Spleen (tissue), 11 donors: ENCODE data around the gene FAM83G. TPM values are rescaled to one million over a fixed set of nuclear protein-coding genes. Genes with fewer than 3 reads are reported as not detected.

Source experiments
- DNase-seq: peaks from one replicate; pipeline ENCODE4 v3.0.0-alpha.2; 2020
- H3K27ac ChIP-seq, 8 donors: fragments of 200-600 bp; sonication (generic) in 7 of 8; 1 replicate in 4 of 8; 2 replicates in 4 of 8; pipeline versions ENCODE4 v1.5.0 to v1.8.0; 2016 to 2021; ENCODE audit warnings: inconsistent platforms in 4 of 8, mild to moderate bottlenecking in 4 of 8, moderate library complexity in 1 of 8
- H3K27me3 ChIP-seq, 7 donors: fragments of 200-600 bp; sonication (generic) in 6 of 7; replicated peaks in 1 of 7; 1 replicate in 4 of 7; 2 replicates in 3 of 7; pipeline versions ENCODE4 v1.5.0 to v1.8.0; 2016 to 2021; ENCODE audit warnings: inconsistent platforms in 3 of 7, mild to moderate bottlenecking in 1 of 7
- H3K36me3 ChIP-seq, 6 donors: fragments of 200-600 bp; sonication (generic) in 5 of 6; 1 replicate in 4 of 6; 2 replicates in 2 of 6; pipeline versions ENCODE4 v1.5.0 to v1.8.0; 2016 to 2021; ENCODE audit warnings: inconsistent platforms in 2 of 6
- H3K4me1 ChIP-seq, 6 donors: fragments of 200-600 bp; sonication (generic) in 5 of 6; 1 replicate in 3 of 6; 2 replicates in 3 of 6; pipeline versions ENCODE4 v1.5.0 to v1.8.0; 2016 to 2021; ENCODE audit warnings: inconsistent platforms in 3 of 6
- H3K4me3 ChIP-seq, 8 donors: fragments of 200-600 bp; sonication (generic) in 7 of 8; 1 replicate in 4 of 8; 2 replicates in 4 of 8; pipeline versions ENCODE4 v1.5.0 to v1.8.0; 2016 to 2021; ENCODE audit warnings: inconsistent platforms in 4 of 8, mild to moderate bottlenecking in 4 of 8, moderate library complexity in 2 of 8
- H3K9me3 ChIP-seq, 8 donors: fragments of 200-600 bp; sonication (generic) in 7 of 8; 1 replicate in 4 of 8; 2 replicates in 4 of 8; pipeline versions ENCODE4 v1.5.0 to v1.8.0; 2016 to 2021; ENCODE audit warnings: inconsistent platforms in 4 of 8
- POLR2A ChIP-seq, 3 donors: fragments of 450-650 bp; IDR thresholded peaks; one replicate each; pipeline ENCODE4 v1.5.1; 2017; ENCODE audit warnings: antibody characterized with exemption in 3 of 3, mild to moderate bottlenecking in 1 of 3
- POLR2AphosphoS5 ChIP-seq, 3 donors: sonication (generic); formaldehyde crosslinking; IDR thresholded peaks; one replicate each; pipeline ENCODE4 v1.5.1; 2017; ENCODE audit warnings: antibody characterized with exemption in 3 of 3
- WGBS, 5 donors: extraction: QIAGEN DNeasy Blood & Tissue Kit in 3 of 5; methylation state at CpG; one replicate each; pipeline versions ENCODE4 v1.1.5 to v1.1.7; 2013 to 2018; 5-methylcytosine and 5-hydroxymethylcytosine counted together
- intact Hi-C: fragments of 100-400 bp; cut with DNase I; formaldehyde crosslinking; loops from one replicate; pipeline ENCODE4 v1.15.0; 2023; ENCODE audit warnings: low total_unique reads
- polyA plus RNA-seq, 3 donors: library from polyadenylated mRNA; stranded (reverse); fragments of 200-250 nt; gene quantifications; one replicate each; pipeline ENCODE4 v1.2.1, GENCODE V29; 2013
- total RNA-seq, 7 donors: library from RNA; depleted of rRNA in 3 of 7; stranded (reverse); fragments of >200 nt in 3 of 7; fragmentation: NEBNext Ultra II Directional in 4 of 7; extraction: Animal tissue kit (Norgen Biotek cat#: 25700) in 4 of 7; gene quantifications; one replicate each; pipeline versions ENCODE4 v1.1.0 to v1.2.1, GENCODE V29; 2016 to 2021
- TF ChIP-seq, protein P1 (sequence below), 11 experiments: fragments of 200-600 bp in 7 of 11; fragments of 450-650 bp in 4 of 11; sonication (generic) in 4 of 11; IDR thresholded peaks in 8 of 11; conservative IDR thresholded peaks in 3 of 11; 1 replicate in 7 of 11; 2 replicates in 4 of 11; pipeline versions ENCODE4 v1.4.0 to v1.8.0; 2016 to 2021; ENCODE audit warnings: antibody characterized with exemption in 11 of 11, inconsistent platforms in 4 of 11, mild to moderate bottlenecking in 1 of 11
- donor health status: healthy with polysubstance abuse.
- donor health status: DM: no; HTN: no; CAD: no; lungs with moderate emphysema.
- donor health status: DM: no; HTN: no; CAD: no.
- donor health status: Bipolar disorder and iron deficiency.
- donor health status: healthy.
- donor health status: DM: no; HTN: no; CAD: no.
- donor health status: DM: yes; HTN: yes; CAD: no.

FAM83G gene
- total and polyA plus RNA-seq, 10 donors: 1.3 to 5.4 (median 4.6) TPM

GRCh38 chr17:18990331-18990730, 14.2 kb downstream of the FAM83G start:
- Histone ChIP-seq H3K9me3 (peaks cover 0 to 6% (median 4%) of the 10 kb centered on the region in 8 donors), H3K36me3 (peaks cover 0 to 32% (median 0%) of the 10 kb centered on the region in 6 donors), H3K4me1 (peaks cover 14 to 26% (median 18%) of the 10 kb centered on the region in 6 donors), H3K27me3 (no peaks in the 10 kb centered on the region), H3K27ac (no peak overlapping the region), H3K4me3 (no peak overlapping the region)
- no peak for TF ChIP-seq POLR2A (IDR thresholded peaks at IDR 0.05)
- TF ChIP-seq, protein P1, sequence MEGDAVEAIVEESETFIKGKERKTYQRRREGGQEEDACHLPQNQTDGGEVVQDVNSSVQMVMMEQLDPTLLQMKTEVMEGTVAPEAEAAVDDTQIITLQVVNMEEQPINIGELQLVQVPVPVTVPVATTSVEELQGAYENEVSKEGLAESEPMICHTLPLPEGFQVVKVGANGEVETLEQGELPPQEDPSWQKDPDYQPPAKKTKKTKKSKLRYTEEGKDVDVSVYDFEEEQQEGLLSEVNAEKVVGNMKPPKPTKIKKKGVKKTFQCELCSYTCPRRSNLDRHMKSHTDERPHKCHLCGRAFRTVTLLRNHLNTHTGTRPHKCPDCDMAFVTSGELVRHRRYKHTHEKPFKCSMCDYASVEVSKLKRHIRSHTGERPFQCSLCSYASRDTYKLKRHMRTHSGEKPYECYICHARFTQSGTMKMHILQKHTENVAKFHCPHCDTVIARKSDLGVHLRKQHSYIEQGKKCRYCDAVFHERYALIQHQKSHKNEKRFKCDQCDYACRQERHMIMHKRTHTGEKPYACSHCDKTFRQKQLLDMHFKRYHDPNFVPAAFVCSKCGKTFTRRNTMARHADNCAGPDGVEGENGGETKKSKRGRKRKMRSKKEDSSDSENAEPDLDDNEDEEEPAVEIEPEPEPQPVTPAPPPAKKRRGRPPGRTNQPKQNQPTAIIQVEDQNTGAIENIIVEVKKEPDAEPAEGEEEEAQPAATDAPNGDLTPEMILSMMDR (IDR thresholded peaks at IDR 0.05 in 8 of 11, conservative IDR thresholded peaks at IDR 0.05 in 3 of 11): no peak
- TF ChIP-seq POLR2AphosphoS5 (IDR thresholded peaks at IDR 0.05): no peak
- DNase-seq: no peak
- WGBS, 5 donors: 92 to 100% (median 94%) methylated on average over 1 to 6 of the region's 6 CpGs
- intact Hi-C loops: no loop called here

DNA sequence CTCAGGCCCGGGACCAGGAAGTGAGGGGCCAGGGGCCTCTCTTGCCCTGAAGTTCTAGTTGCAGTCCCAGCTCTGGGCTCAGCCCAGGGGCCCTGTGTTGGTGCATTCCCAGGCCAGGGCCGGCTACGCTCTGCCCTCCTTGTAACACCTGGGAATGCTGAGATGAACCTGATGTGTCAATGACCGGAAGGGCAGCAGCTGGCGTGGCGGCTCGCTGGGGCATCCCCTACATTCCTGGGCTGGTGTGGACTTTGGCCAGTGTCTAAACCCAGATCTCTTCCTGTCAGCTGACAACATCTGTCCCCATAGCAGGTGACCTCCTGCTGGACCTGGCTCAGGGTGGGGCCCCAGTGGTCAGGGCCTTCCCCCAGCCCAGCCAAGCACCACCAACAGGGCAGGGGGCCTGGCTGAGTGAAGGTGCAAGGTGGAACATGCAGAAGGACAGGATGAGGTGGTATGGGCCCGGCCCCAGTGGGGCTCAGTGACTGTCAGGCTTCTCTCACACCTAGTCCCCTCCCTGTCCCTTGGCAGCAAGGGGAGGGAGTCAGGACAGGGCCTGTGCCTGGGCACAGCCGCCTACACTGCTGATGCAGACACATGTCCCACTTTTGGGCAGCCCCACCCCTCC, 15.9 kb downstream of the FAM83G start:
- no peaks in the 10 kb centered on the region for H3K27me3 ChIP-seq
- 87 to 95% (median 91%) methylated on average over 4 to 9 of the region's 9 CpGs for WGBS, 5 donors
- DNase-seq: no peak
- TF ChIP-seq, protein P1 (IDR thresholded peaks at IDR 0.05 in 8 of 11, conservative IDR thresholded peaks at IDR 0.05 in 3 of 11): no peak
- TF ChIP-seq POLR2AphosphoS5 (IDR thresholded peaks at IDR 0.05) (no peak), POLR2A (IDR thresholded peaks at IDR 0.05) (no peak)
- intact Hi-C loops: no loop called here
- peaks cover 0 to 43% (median 0%) of the 10 kb centered on the region in 6 donors for H3K36me3 ChIP-seq
- no peaks in the 10 kb centered on the region for H3K9me3 ChIP-seq
- H3K4me1 ChIP-seq: peaks cover 7 to 19% (median 15%) of the 10 kb centered on the region in 6 donors
- H3K27ac ChIP-seq: no peak overlapping the region
- H3K4me3 ChIP-seq: no peak overlapping the region

DNA sequence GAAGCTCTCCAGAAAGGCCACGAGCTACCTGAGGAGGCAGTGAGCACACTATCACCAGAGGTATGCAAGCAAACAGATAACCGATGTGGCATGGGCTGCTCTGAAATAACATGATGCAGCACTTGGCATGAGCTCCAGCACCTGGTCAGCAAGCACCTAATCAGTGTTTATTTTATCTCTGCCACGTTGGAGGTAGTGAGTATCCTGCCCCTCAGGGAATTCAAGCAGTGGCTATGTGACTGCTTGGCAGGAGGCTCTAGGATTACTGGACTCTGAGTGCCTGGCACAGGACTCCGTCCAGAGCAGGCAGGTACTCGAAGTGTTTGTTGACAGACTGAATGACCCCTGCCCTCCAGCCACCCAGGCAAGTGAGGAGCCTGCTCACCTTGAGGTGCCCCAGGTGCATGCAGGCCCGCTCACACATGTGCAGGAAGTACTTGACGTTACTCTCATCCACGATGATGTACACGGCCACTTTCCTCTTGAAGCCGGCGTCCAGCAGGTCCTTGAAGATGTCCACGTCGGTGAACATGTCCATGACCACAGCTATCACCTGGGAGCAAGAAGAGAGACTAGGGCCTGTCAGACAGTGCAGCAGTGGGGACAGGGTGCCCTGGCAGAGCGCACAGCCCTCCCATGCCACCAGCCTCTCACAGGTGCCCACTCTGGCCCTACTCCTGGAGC, 16.6 kb downstream of the FAM83G start:
- no peak overlapping the region for H3K4me3 ChIP-seq
- H3K27ac ChIP-seq: no peak overlapping the region
- intact Hi-C loops: no loop called here
- WGBS, 5 donors: 81 to 93% (median 91%) methylated on average over 13 to 14 of the region's 14 CpGs
- H3K4me1 ChIP-seq: peaks cover under 1 to 13% (median 8%) of the 10 kb centered on the region in 6 donors
- no peak for TF ChIP-seq POLR2A (IDR thresholded peaks at IDR 0.05)
- TF ChIP-seq, protein P1 (IDR thresholded peaks at IDR 0.05 in 8 of 11, conservative IDR thresholded peaks at IDR 0.05 in 3 of 11): no peak
- no peak for TF ChIP-seq POLR2AphosphoS5 (IDR thresholded peaks at IDR 0.05)
- DNase-seq: no peak
- H3K9me3 ChIP-seq: no peaks in the 10 kb centered on the region
- H3K36me3 ChIP-seq: peaks cover 0 to 43% (median 0%) of the 10 kb centered on the region in 6 donors
- H3K27me3 ChIP-seq: no peaks in the 10 kb centered on the region

- Histone ChIP-seq H3K36me3 (peaks cover 0 to 43% (median 0%) of the 10 kb centered on the region in 6 donors), H3K27me3 (no peaks in the 10 kb centered on the region), H3K4me1 (peaks cover 0 to 5% (median under 1%) of the 10 kb centered on the region in 6 donors), H3K27ac (no peak overlapping the region), H3K4me3 (no peak overlapping the region), H3K9me3 (no peaks in the 10 kb centered on the region)
- TF ChIP-seq POLR2A (IDR thresholded peaks at IDR 0.05): no peak
- WGBS, 5 donors: 91 to 98% (median 97%) methylated on average over 9 of the region's 9 CpGs
- no peak for DNase-seq
- intact Hi-C loops: no loop called here
These were observed 17.3 kb downstream of the FAM83G start for GRCh38 chr17:18987230-18987610.
